ENCODE measurements around the gene XYLB.

GRCh38 chr3:38458796-38459498 is 112.4 kb downstream of the XYLB start:
- TF ChIP-seq POLR2A (IDR thresholded peaks at IDR 0.05; ENCODE audit: low read length), result no peak
- no peak for TF ChIP-seq GATA1 (IDR thresholded peaks at IDR 0.05; ENCODE audit: low read depth, low read length)
